Adrenal gland (tissue), 12 donors: ENCODE results near the gene MNT. TPM values are rescaled to one million over a fixed set of nuclear protein-coding genes. Genes with fewer than 3 reads are reported as not detected.

Source experiments
- DNase-seq, 7 donors: peaks; one replicate each; pipeline ENCODE4 v3.0.0-alpha.2; 2019 to 2020
- H3K27ac ChIP-seq, 5 donors: fragments of 200-600 bp; sonication (generic) in 4 of 5; 1 replicate in 3 of 5; 2 replicates in 2 of 5; pipeline versions ENCODE4 v1.5.1 to v1.8.0; 2016 to 2020; ENCODE audit warnings: mild to moderate bottlenecking in 1 of 5
- H3K27me3 ChIP-seq: fragments of 200-600 bp; 2 replicates; pipeline ENCODE4 v1.8.0; 2021
- H3K36me3 ChIP-seq, 2 donors: fragments of 200-600 bp; replicated peaks in 1 of 2; 1 replicate in 1 of 2; 2 replicates in 1 of 2; pipeline versions ENCODE4 v1.5.1 to v1.8.0; 2018 to 2022
- H3K4me1 ChIP-seq, 2 donors: fragments of 200-600 bp; replicated peaks in 1 of 2; 1 replicate in 1 of 2; 2 replicates in 1 of 2; pipeline versions ENCODE4 v1.5.1 to v1.8.0; 2018 to 2021
- H3K4me3 ChIP-seq, 4 donors: fragments of 200-600 bp; sonication (generic) in 3 of 4; one replicate each; pipeline ENCODE4 v1.5.1; 2016 to 2018
- H3K9me3 ChIP-seq, 3 donors: fragments of 200-600 bp; sonication (generic) in 1 of 3; replicated peaks in 1 of 3; 1 replicate in 2 of 3; 2 replicates in 1 of 3; pipeline versions ENCODE4 v1.5.1 to v1.8.0; 2016 to 2021
- POLR2A ChIP-seq, 2 donors: fragments of 450-650 bp; IDR thresholded peaks; one replicate each; pipeline ENCODE4 v1.6.1; 2017; ENCODE audit warnings: antibody characterized with exemption in 2 of 2, mild to moderate bottlenecking in 2 of 2, moderate library complexity in 1 of 2
- WGBS, 4 donors: extraction: QIAGEN DNeasy Blood & Tissue Kit in 2 of 4; methylation state at CpG; one replicate each; pipeline versions ENCODE4 v1.1.5 to v1.1.7; 2013 to 2017; 5-methylcytosine and 5-hydroxymethylcytosine counted together
- intact Hi-C, 2 donors: fragments of 100-400 bp; cut with DNase I; formaldehyde crosslinking; loops; one replicate each; pipeline versions ENCODE4 v1.14.1 to v1.15.0; 2022 to 2023
- polyA plus RNA-seq, 3 donors: library from polyadenylated mRNA; stranded (reverse); fragments of 200-250 nt in 2 of 3; fragments of 350-450 nt in 1 of 3; fragmentation: Illumina TruSeq in 1 of 3; extraction: RNeasy Lipid Tissue Mini Kit (QIAGEN cat#74804) in 1 of 3; gene quantifications; one replicate each; pipeline ENCODE4 v1.2.3, GENCODE V29; 2013 to 2014
- total RNA-seq, 9 donors: library from RNA; depleted of rRNA in 4 of 9; stranded (reverse); fragments of >200 nt in 4 of 9; fragments of 120-200 nt in 1 of 9; fragmentation: NEBNext Ultra II Directional in 1 of 9; extraction: Animal tissue kit (Norgen Biotek cat#: 25700) in 1 of 9; gene quantifications; one replicate each; pipeline versions ENCODE4 v1.1.0 to v1.2.4, GENCODE V29; 2013 to 2023
- TF ChIP-seq, protein P1 (sequence below), 6 experiments: fragments of 450-650 bp in 4 of 6; fragments of 200-600 bp in 2 of 6; sonication (generic) in 1 of 6; IDR thresholded peaks; 1 replicate in 5 of 6; 2 replicates in 1 of 6; pipeline versions ENCODE4 v1.5.1 to v1.8.0; 2016 to 2021; ENCODE audit warnings: antibody characterized with exemption in 6 of 6, mild to moderate bottlenecking in 2 of 6, moderate library complexity in 1 of 6
- donor health status: healthy with polysubstance abuse.
- donor health status: Bipolar disorder and iron deficiency.
- donor health status: DM: yes; HTN: yes; CAD: no.
- donor health status: DM: no; HTN: no; CAD: no.
- donor health status: DM: no; HTN: no; CAD: no.
- donor health status: DM: yes; HTN: yes; CAD: no.

Gene MNT
- total and polyA plus RNA-seq, 12 donors: 3.5 to 43.9 (median 19.6) TPM

DNA sequence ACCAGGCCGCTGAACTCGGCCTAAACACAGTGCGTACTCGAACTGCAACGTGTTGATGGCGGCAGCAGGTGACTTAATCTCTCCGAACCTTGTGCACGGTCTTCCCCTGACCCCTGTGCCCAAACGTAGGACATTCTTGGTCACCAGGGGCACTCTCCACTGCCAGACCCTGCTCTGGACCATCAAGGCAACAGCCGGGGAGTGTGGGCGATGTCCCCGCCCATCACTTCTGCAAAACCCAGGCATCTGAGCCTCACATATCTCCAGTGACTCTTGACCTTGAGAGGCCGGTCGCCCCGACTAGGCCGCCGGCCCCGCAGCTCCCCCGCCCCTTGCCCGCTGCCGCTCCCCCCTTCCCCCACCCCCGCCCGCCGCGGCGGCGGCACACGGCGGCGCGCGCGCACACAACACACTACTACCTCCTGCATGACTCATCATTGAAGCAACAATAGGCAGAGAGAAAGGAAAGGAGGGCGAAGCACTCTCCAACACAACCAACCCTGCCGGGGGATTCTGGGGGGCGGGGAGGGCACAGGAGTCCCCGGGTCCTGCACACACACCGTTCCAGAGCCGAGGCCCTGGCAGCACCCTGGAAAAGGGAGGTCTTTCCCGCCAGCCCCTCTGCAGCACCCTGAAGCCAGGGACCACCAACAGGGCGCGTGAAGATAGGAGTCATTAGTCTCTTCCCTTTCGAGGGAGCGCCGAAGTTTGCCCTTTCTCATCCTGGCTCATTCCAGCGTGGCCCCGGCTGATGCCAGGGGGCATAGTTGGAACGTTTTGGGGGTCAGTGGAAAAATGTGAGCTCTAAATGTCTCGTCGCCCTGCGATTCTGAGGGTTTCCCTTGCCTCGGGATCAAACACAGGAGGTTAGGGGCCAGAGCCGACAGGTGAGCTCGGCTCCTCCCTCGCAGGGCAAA is 1.9 kb downstream of the MNT start:
- peak; percentile 72 to 84 (median 75) for DNase-seq
- TF ChIP-seq, protein P1, sequence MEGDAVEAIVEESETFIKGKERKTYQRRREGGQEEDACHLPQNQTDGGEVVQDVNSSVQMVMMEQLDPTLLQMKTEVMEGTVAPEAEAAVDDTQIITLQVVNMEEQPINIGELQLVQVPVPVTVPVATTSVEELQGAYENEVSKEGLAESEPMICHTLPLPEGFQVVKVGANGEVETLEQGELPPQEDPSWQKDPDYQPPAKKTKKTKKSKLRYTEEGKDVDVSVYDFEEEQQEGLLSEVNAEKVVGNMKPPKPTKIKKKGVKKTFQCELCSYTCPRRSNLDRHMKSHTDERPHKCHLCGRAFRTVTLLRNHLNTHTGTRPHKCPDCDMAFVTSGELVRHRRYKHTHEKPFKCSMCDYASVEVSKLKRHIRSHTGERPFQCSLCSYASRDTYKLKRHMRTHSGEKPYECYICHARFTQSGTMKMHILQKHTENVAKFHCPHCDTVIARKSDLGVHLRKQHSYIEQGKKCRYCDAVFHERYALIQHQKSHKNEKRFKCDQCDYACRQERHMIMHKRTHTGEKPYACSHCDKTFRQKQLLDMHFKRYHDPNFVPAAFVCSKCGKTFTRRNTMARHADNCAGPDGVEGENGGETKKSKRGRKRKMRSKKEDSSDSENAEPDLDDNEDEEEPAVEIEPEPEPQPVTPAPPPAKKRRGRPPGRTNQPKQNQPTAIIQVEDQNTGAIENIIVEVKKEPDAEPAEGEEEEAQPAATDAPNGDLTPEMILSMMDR (IDR thresholded peaks at IDR 0.05): no peak
- TF ChIP-seq POLR2A (IDR thresholded peaks at IDR 0.05): peak; percentile 26 to 75
- Histone ChIP-seq H3K27me3 (no peaks in the 10 kb centered on the region), H3K27ac (peak overlapping the region; percentile 97 to 99 (median 98)), H3K4me1 (peaks cover 54 to 70% of the 10 kb centered on the region in 2 donors), H3K9me3 (no peaks in the 10 kb centered on the region), H3K36me3 (no peaks in the 10 kb centered on the region), H3K4me3 (peak overlapping the region in 3 of 4 donors; percentile 4 to 94 (median 72))
- 12 to 32% (median 14%) methylated on average over 15 to 52 of the region's 55 CpGs for WGBS, 4 donors
- intact Hi-C loops: no loop called here

DNA sequence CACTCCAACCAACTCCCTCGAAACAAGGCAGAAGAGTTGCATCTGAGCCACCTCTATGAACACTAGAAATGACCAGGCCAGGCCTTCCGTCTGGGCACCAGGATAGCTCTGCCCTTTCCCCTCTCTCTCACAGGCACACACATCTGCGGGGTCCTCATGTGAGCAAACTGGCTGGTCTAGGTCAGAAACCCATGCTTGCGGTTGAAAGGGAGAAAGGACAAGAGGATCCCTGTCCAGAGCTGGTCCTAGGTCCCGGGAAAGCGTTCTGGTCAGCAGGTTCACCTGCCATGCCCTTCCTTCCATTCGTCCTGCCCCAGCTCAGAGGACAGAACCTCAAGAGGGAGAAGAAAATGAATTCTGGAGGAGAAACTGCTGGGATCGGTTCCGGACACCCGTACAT is 2.7 kb downstream of the MNT start:
- intact Hi-C loops: no loop called here

DNA sequence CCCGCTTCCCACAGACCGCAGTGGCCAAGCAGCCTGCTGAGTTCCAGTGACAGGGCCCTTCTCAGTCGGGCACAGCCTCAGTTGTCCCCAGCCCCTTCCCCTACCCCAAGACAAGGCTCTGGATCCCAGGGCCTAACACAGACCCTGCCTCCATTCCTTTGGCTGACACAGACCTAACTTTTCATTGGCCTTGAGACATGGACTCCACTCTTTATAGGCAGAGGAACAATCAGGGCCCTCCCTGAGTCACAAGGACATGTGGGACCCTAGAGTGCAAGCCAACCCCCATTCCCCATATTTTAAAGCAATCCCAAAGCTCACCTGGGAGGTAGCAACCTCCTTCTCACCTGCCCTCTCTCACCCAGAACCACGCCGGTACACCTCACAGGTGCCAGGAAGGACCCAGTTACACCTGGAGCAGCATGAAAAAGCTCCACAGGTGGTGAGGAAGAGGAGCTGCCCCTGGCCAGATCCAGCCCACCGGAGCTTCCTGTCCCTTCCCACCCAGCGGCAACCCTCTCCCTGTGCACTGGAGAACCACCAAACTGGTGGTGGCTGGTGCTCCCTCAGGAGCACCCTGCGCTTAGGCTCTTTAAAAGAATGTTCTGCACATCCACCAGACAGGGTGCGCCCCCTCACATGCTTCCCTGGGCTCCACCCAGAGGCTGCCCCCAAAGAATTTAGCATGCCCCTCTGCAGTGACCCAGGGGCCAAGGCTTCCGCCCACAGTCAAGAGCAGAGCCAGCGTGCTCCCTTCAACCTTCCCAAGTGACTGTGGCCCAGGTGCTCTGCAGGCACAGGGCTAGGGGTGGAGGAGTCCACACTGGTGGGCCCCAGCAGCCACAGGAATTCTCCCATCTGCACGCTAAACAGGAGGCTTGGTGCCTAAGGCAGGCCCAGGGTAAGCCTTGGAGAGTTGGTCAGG is 3.4 kb downstream of the MNT start:
- TF ChIP-seq, protein P1 (IDR thresholded peaks at IDR 0.05): no peak
- no peak for TF ChIP-seq POLR2A (IDR thresholded peaks at IDR 0.05)
- Histone ChIP-seq H3K27ac (peak overlapping the region; percentile 97 to 99 (median 98)), H3K27me3 (no peaks in the 10 kb centered on the region), H3K9me3 (no peaks in the 10 kb centered on the region), H3K4me3 (peak overlapping the region in 1 of 4 donors; percentile 47), H3K36me3 (no peaks in the 10 kb centered on the region), H3K4me1 (peaks cover 52 to 57% of the 10 kb centered on the region in 2 donors)
- 61 to 93% (median 67%) methylated on average over 5 to 12 of the region's 12 CpGs for WGBS, 4 donors
- DNase-seq: peak in 1 of 7 donors; percentile 32
- intact Hi-C loops: no loop called here

More for the DNA sequence above, 2.7 kb downstream of the MNT start:
- Histone ChIP-seq H3K27ac (peak overlapping the region; percentile 97 to 99 (median 98)), H3K4me3 (peak overlapping the region in 1 of 4 donors; percentile 72), H3K27me3 (no peaks in the 10 kb centered on the region), H3K36me3 (no peaks in the 10 kb centered on the region), H3K4me1 (peaks cover 54 to 63% of the 10 kb centered on the region in 2 donors), H3K9me3 (no peaks in the 10 kb centered on the region)
- no peak for TF ChIP-seq POLR2A (IDR thresholded peaks at IDR 0.05)
- TF ChIP-seq, protein P1 (IDR thresholded peaks at IDR 0.05): no peak
- 68 to 71% (median 70%) methylated on average over 6 to 10 of the region's 10 CpGs for WGBS, 4 donors
- DNase-seq: no peak
